Calu3 (cell line): ENCODE data around the gene OTOG. TPM values are rescaled to one million over a fixed set of nuclear protein-coding genes. Genes with fewer than 3 reads are reported as not detected.

Source experiments
- BruUV-seq: library from RNA; stranded (reverse); fragments of 400-500 nt; replicated peaks from 2 replicates; lab custom pipeline; 2021; lab: Mats Ljungman, UMichigan
- CTCF ChIA-PET: fragments of 300-600 bp; sonication (Branson Sonifier 250); formaldehyde crosslinking; loops from one replicate; lab custom pipeline; 2022; ENCODE audit warnings: antibody characterized with exemption; lab: Charles Lee
- DNase-seq: peaks from one replicate; pipeline ENCODE4 v3.0.0; 2022
- H3K27ac Mint-ChIP-seq: one replicate; pipeline ENCODE4 v1.8.0; 2022; ENCODE audit warnings: mixed read lengths; ENCODE audit not compliant: unreplicated experiment
- H3K27me3 Mint-ChIP-seq: one replicate; pipeline ENCODE4 v1.8.0; 2022; ENCODE audit warnings: mixed read lengths; ENCODE audit not compliant: unreplicated experiment
- H3K36me3 Mint-ChIP-seq: one replicate; pipeline ENCODE4 v1.8.0; 2022; ENCODE audit warnings: mild to moderate bottlenecking, moderate library complexity, mixed read lengths; ENCODE audit not compliant: insufficient read depth, unreplicated experiment
- H3K4me1 Mint-ChIP-seq: one replicate; pipeline ENCODE4 v1.8.0; 2022; ENCODE audit warnings: mild to moderate bottlenecking, low read depth, mixed read lengths; ENCODE audit not compliant: unreplicated experiment
- H3K4me3 Mint-ChIP-seq: one replicate; pipeline ENCODE4 v1.8.0; 2022; ENCODE audit warnings: mild to moderate bottlenecking, low read depth, moderate library complexity, mixed read lengths; ENCODE audit not compliant: unreplicated experiment
- H3K9me3 Mint-ChIP-seq: one replicate; pipeline ENCODE4 v1.8.0; 2022; ENCODE audit warnings: low read depth, mixed read lengths; ENCODE audit not compliant: unreplicated experiment
- intact Hi-C: fragments of 100-400 bp; cut with micrococcal nuclease; formaldehyde crosslinking; loops from one replicate; pipeline ENCODE4 v1.10.0; 2022; ENCODE audit not compliant: unreplicated experiment
- total RNA-seq: library from RNA; stranded (reverse); gene quantifications from 2 replicates; pipeline ENCODE4 v1.2.3, GENCODE V29; 2022
- TF ChIP-seq, protein P1 (sequence below): fragments of 200-600 bp; IDR thresholded peaks from one replicate; pipeline ENCODE4 v1.8.0; 2022; ENCODE audit warnings: antibody characterized with exemption; ENCODE audit not compliant: unreplicated experiment

OTOG gene
- total RNA-seq, 1 experiment from 2014 or later: not detected

DNA sequence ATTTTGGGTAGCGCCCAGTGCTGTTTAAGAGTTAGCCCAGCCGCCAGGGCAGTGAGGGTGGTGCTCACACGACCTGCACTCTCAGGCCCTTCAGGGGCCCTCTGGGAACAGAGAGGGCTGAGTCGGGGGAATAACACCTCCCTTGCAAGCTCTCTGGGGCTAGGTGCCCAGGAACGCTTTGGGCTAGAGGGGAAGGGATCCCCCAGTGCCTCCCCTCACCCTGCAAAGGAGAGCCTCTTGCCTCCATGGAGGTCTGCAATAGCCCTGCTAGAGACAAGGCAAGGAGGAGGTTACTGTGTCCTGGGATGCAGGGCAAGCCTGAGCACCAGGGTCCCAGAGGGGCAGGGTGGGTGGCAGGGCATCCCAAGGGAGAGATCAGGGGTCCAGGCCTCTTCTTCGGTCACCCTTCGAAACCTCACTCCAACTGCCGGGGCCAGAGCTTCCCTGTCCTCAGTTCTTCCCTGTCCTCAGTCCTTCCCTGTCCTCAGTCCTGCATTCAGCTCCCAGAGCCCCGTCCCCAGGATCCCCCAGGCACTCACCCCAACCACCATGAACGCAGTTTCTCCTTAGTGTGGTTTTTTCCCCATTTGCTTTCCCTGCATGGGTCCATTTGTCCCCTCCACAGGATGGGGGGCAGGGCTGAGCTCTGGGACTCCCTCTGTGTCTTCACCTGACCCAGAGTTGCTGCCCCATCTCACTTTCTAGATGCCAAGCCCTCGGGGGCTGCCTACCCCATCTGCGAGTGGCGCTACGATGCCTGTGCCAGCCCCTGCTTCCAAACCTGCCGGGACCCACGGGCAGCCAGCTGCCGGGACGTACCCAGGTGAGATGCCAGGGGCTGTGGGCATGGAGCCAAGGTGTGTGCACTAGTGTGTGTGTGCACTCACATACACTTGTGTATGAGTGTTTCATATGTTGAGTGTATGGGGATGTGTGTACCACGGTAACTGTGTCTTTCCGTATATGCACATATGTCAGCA is 60.8 kb downstream of the OTOG start:
- no peaks in the 10 kb centered on the region for H3K4me1 Mint-ChIP-seq
- H3K4me3 Mint-ChIP-seq: no peak overlapping the region
- no peaks in the 10 kb centered on the region for H3K36me3 Mint-ChIP-seq
- H3K9me3 Mint-ChIP-seq: no peaks in the 10 kb centered on the region
- intact Hi-C loops: no loop called here
- no peak for DNase-seq
- H3K27ac Mint-ChIP-seq: no peak overlapping the region
- CTCF ChIA-PET: no interaction called here
- BruUV-seq: no TSS peak
- TF ChIP-seq, protein P1, sequence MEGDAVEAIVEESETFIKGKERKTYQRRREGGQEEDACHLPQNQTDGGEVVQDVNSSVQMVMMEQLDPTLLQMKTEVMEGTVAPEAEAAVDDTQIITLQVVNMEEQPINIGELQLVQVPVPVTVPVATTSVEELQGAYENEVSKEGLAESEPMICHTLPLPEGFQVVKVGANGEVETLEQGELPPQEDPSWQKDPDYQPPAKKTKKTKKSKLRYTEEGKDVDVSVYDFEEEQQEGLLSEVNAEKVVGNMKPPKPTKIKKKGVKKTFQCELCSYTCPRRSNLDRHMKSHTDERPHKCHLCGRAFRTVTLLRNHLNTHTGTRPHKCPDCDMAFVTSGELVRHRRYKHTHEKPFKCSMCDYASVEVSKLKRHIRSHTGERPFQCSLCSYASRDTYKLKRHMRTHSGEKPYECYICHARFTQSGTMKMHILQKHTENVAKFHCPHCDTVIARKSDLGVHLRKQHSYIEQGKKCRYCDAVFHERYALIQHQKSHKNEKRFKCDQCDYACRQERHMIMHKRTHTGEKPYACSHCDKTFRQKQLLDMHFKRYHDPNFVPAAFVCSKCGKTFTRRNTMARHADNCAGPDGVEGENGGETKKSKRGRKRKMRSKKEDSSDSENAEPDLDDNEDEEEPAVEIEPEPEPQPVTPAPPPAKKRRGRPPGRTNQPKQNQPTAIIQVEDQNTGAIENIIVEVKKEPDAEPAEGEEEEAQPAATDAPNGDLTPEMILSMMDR: no peak
- peaks cover 82% of the 10 kb centered on the region for H3K27me3 Mint-ChIP-seq

DNA sequence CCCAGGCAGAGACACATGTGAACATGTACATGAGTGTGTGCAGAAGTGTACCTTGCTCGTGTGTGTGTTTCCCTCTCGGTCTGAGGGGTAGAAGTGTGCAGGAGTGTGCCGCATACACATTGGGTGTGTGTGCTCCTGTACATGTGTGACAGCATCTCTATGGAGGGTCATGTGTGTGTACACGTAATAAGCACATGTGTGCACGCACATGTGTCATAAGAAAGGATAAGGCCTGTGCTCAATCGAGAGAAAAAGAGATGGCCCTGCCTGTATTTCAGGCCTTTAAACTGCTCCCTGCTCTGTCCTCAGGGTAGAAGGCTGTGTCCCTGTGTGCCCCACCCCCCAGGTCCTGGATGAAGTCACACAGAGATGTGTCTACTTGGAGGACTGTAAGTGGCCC is 61.8 kb downstream of the OTOG start:
- no peak for DNase-seq
- CTCF ChIA-PET: no interaction called here
- Mint-ChIP-seq H3K27me3 (peaks cover 91% of the 10 kb centered on the region), H3K9me3 (no peaks in the 10 kb centered on the region), H3K4me1 (no peaks in the 10 kb centered on the region), H3K27ac (no peak overlapping the region), H3K4me3 (no peak overlapping the region), H3K36me3 (no peaks in the 10 kb centered on the region)
- BruUV-seq: no TSS peak
- intact Hi-C loops: no loop called here
- TF ChIP-seq, protein P1: no peak

DNA sequence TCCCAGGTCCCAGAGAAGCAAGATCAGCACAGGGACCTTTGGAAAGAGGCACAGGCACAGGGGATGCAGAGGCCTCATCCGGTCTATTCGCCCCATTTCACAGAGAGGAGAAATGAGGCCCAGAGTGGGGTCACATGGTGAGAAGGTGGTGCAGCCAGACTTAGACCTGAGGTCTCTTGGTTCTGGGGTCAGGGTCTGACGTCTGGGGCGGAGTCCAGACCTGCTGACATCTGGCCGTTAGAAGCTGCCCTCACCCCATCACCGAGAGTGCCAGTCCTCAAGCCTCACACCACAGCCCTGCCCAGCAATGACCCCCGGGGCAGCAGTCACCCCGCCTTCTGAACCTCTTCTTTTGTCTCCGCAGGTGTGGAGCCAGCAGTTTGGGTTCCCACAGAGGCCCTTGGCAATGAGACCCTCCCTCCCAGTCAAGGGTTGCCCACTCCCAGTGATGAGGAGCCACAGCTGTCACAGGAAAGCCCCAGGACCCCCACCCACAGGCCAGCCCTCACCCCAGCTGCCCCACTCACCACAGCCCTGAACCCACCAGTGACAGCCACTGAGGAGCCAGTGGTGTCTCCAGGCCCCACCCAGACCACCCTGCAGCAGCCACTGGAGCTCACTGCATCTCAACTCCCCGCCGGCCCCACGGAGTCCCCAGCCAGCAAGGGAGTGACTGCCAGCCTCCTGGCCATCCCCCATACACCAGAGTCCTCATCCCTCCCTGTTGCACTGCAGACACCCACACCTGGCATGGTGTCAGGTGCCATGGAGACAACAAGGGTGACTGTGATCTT is 62.4 kb downstream of the OTOG start:
- Mint-ChIP-seq H3K4me3 (no peak overlapping the region), H3K36me3 (no peaks in the 10 kb centered on the region), H3K4me1 (no peaks in the 10 kb centered on the region), H3K27ac (no peak overlapping the region), H3K9me3 (no peaks in the 10 kb centered on the region), H3K27me3 (peaks cover 98% of the 10 kb centered on the region)
- intact Hi-C loops: no loop called here
- CTCF ChIA-PET: interaction anchor here (0.6 kb wide), 1 partner anchor 63 kb away, joined by 3 read pairs; no protein-coding TSS in a partner anchor
- TF ChIP-seq, protein P1: no peak
- no TSS peak for BruUV-seq
- no peak for DNase-seq

DNA sequence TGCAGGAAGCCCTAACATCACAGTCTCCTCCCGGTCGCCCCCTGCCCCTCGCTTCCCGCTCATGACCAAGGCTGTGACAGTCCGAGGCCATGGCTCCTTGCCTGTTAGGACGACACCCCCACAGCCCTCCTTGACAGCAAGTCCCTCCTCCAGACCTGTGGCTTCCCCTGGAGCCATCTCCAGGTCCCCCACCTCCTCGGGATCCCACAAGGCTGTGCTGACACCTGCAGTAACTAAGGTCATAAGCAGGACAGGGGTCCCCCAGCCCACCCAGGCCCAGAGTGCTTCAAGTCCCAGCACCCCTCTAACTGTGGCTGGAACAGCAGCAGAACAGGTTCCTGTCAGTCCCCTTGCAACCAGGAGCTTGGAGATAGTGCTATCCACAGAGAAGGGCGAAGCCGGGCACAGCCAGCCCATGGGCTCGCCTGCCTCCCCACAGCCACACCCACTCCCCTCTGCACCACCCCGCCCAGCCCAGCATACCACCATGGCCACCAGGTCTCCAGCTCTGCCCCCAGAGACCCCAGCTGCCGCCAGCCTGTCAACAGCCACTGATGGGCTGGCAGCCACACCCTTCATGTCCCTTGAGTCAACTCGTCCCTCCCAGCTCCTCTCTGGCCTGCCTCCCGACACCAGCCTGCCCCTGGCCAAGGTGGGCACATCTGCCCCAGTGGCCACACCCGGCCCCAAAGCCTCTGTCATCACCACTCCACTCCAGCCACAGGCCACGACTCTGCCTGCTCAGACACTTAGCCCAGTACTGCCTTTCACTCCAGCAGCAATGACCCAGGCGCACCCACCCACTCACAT is 63.2 kb downstream of the OTOG start:
- Mint-ChIP-seq H3K27me3 (peaks cover 97% of the 10 kb centered on the region), H3K9me3 (no peaks in the 10 kb centered on the region), H3K4me3 (no peak overlapping the region), H3K4me1 (no peaks in the 10 kb centered on the region), H3K27ac (no peak overlapping the region), H3K36me3 (no peaks in the 10 kb centered on the region)
- CTCF ChIA-PET: interaction anchor here (0.6 kb wide), 1 partner anchor 62 kb away, joined by 3 read pairs; no protein-coding TSS in a partner anchor
- TF ChIP-seq, protein P1: no peak
- BruUV-seq: no TSS peak
- DNase-seq: no peak
- intact Hi-C loops: no loop called here
